Osteocyte (in vitro differentiated cells): ENCODE measurements around the gene SLC5A6. TPM values are rescaled to one million over a fixed set of nuclear protein-coding genes. Genes with fewer than 3 reads are reported as not detected.

Experiments used
- DNase-seq: peaks from one replicate; pipeline ENCODE4 v3.0.0; 2021; ENCODE audit warnings: mixed read lengths; ENCODE audit not compliant: unreplicated experiment; ENCODE audit errors: extremely low spot score
- H3K27ac Mint-ChIP-seq: one replicate; pipeline ENCODE4 v1.8.0; 2021; ENCODE audit warnings: mild to moderate bottlenecking, mixed read lengths; ENCODE audit not compliant: unreplicated experiment
- H3K27me3 Mint-ChIP-seq: one replicate; pipeline ENCODE4 v1.8.0; 2021; ENCODE audit warnings: mixed read lengths; ENCODE audit not compliant: unreplicated experiment
- H3K36me3 Mint-ChIP-seq: one replicate; pipeline ENCODE4 v1.8.0; 2021; ENCODE audit warnings: mixed read lengths; ENCODE audit not compliant: unreplicated experiment
- H3K4me1 Mint-ChIP-seq: one replicate; pipeline ENCODE4 v1.8.0; 2021; ENCODE audit warnings: mixed read lengths; ENCODE audit not compliant: unreplicated experiment
- H3K4me3 Mint-ChIP-seq: one replicate; pipeline ENCODE4 v1.8.0; 2021; ENCODE audit warnings: mild to moderate bottlenecking, moderate library complexity, mixed read lengths; ENCODE audit not compliant: unreplicated experiment
- H3K9me3 Mint-ChIP-seq: one replicate; pipeline ENCODE4 v1.8.0; 2021; ENCODE audit warnings: mixed read lengths; ENCODE audit not compliant: unreplicated experiment
- total RNA-seq: library from RNA; stranded (reverse); gene quantifications from 2 replicates; pipeline ENCODE4 v1.2.1, GENCODE V29; 2021
- TF ChIP-seq, protein P1 (sequence below): fragments of 200-600 bp; sonication (generic); IDR thresholded peaks from 2 replicates; pipeline ENCODE4 v1.5.0; 2021; ENCODE audit warnings: antibody characterized with exemption, mild to moderate bottlenecking, moderate library complexity

Gene SLC5A6
- total RNA-seq, 1 donor from 2014 or later: 33.3 TPM

GRCh38 chr2:27162151-27163121, 49.6 kb downstream of the SLC5A6 start:
- Mint-ChIP-seq H3K27ac (no peak overlapping the region), H3K36me3 (no peaks in the 10 kb centered on the region), H3K4me1 (no peaks in the 10 kb centered on the region), H3K4me3 (no peak overlapping the region), H3K27me3 (peaks cover 12% of the 10 kb centered on the region), H3K9me3 (no peaks in the 10 kb centered on the region)
- TF ChIP-seq, protein P1, sequence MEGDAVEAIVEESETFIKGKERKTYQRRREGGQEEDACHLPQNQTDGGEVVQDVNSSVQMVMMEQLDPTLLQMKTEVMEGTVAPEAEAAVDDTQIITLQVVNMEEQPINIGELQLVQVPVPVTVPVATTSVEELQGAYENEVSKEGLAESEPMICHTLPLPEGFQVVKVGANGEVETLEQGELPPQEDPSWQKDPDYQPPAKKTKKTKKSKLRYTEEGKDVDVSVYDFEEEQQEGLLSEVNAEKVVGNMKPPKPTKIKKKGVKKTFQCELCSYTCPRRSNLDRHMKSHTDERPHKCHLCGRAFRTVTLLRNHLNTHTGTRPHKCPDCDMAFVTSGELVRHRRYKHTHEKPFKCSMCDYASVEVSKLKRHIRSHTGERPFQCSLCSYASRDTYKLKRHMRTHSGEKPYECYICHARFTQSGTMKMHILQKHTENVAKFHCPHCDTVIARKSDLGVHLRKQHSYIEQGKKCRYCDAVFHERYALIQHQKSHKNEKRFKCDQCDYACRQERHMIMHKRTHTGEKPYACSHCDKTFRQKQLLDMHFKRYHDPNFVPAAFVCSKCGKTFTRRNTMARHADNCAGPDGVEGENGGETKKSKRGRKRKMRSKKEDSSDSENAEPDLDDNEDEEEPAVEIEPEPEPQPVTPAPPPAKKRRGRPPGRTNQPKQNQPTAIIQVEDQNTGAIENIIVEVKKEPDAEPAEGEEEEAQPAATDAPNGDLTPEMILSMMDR: no peak
- no peak for DNase-seq

DNA sequence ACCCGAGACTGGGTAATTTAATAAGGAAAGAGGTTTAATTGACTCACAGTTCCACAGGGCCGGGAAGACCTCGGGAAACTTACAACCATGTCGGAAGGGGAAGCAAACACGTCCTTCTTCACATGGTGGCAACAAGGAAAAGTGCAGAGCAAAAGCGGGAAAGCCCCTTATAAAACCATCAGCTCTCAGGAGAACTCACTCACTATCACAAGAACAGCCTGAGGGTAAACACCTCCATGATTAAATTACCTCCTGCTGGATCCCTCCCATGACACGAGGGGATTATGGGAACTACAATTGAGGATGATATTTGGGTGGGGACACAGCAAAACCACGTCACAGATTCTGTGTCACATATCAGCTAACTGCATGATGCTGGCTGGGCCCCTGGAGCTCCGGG, 51.9 kb downstream of the SLC5A6 start:
- Mint-ChIP-seq H3K27me3 (peaks cover 8% of the 10 kb centered on the region), H3K4me3 (no peak overlapping the region)

DNA sequence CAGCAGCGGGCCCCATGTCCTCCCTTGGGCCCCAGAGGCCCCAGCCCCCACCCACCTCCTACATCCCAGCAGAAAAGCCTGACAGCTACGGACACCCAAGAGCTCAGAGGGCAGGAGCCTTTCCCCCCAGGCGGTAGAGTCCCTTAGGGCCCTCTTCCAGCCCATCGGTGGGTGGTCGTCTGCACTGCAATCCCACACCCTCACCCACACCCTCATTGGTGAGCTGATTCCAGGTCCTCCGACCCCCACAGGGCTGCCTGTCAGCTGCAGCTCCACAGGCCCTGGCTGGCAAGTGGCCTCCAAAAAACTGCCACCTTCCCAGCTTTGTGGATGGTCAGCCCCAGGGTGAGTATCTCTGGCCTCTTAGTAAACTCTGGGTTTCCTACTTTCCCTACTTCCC, 52.8 kb downstream of the SLC5A6 start:
- H3K9me3 Mint-ChIP-seq: no peaks in the 10 kb centered on the region
- no peaks in the 10 kb centered on the region for H3K36me3 Mint-ChIP-seq
- DNase-seq: no peak
- TF ChIP-seq, protein P1: no peak
- H3K4me3 Mint-ChIP-seq: no peak overlapping the region
- H3K27me3 Mint-ChIP-seq: peaks cover 8% of the 10 kb centered on the region
- no peaks in the 10 kb centered on the region for H3K4me1 Mint-ChIP-seq
- H3K27ac Mint-ChIP-seq: no peak overlapping the region

More for the DNA sequence above, 51.9 kb downstream of the SLC5A6 start:
- Mint-ChIP-seq H3K27ac (no peak overlapping the region), H3K36me3 (no peaks in the 10 kb centered on the region), H3K4me1 (no peaks in the 10 kb centered on the region), H3K9me3 (no peaks in the 10 kb centered on the region)
- no peak for DNase-seq
- TF ChIP-seq, protein P1: no peak

DNA sequence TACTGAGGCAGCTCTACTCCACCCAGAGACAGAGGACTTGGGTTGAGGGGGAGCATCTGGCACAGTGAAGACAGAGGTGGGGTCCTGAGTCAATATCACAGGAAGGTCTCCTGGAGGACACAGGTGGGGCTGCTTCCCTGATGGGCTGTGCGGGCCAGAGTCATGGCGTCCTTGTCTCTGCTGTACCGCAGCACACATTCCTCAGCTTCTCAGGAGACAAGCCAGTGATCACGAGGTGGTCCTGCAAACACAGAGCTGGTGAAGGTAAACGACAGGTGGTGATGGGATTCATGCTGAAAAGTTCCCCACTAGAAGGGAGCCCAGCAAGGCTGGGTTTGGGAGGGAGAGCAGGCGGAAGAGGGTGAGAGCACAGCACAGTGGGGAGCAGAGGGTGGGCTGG, 53.6 kb downstream of the SLC5A6 start:
- no peak for DNase-seq
- H3K4me3 Mint-ChIP-seq: no peak overlapping the region
- H3K9me3 Mint-ChIP-seq: no peaks in the 10 kb centered on the region
- no peaks in the 10 kb centered on the region for H3K4me1 Mint-ChIP-seq
- no peaks in the 10 kb centered on the region for H3K36me3 Mint-ChIP-seq
- TF ChIP-seq, protein P1: no peak
- H3K27ac Mint-ChIP-seq: no peak overlapping the region
- H3K27me3 Mint-ChIP-seq: peaks cover 11% of the 10 kb centered on the region

- TF ChIP-seq, protein P1: no peak
- H3K27ac Mint-ChIP-seq: no peak overlapping the region
- no peak overlapping the region for H3K4me3 Mint-ChIP-seq
These were observed 57.0 kb downstream of the SLC5A6 start for GRCh38 chr2:27155069-27155520.

More at GRCh38 chr2:27155069-27155520, 57.0 kb downstream of the SLC5A6 start:
- Mint-ChIP-seq H3K9me3 (no peaks in the 10 kb centered on the region), H3K4me1 (no peaks in the 10 kb centered on the region), H3K27me3 (peaks cover 8% of the 10 kb centered on the region), H3K36me3 (no peaks in the 10 kb centered on the region)
- DNase-seq: no peak
